ENCODE measurements around the gene ANKS1A. TPM values are rescaled to one million over a fixed set of nuclear protein-coding genes. Genes with fewer than 3 reads are reported as not detected.
"Not testable (repeated sequence)": the region's sequence is repeated elsewhere in the genome, so short reads cannot be mapped to it uniquely, and the experiment has no call there.

ANKS1A gene, protein sequence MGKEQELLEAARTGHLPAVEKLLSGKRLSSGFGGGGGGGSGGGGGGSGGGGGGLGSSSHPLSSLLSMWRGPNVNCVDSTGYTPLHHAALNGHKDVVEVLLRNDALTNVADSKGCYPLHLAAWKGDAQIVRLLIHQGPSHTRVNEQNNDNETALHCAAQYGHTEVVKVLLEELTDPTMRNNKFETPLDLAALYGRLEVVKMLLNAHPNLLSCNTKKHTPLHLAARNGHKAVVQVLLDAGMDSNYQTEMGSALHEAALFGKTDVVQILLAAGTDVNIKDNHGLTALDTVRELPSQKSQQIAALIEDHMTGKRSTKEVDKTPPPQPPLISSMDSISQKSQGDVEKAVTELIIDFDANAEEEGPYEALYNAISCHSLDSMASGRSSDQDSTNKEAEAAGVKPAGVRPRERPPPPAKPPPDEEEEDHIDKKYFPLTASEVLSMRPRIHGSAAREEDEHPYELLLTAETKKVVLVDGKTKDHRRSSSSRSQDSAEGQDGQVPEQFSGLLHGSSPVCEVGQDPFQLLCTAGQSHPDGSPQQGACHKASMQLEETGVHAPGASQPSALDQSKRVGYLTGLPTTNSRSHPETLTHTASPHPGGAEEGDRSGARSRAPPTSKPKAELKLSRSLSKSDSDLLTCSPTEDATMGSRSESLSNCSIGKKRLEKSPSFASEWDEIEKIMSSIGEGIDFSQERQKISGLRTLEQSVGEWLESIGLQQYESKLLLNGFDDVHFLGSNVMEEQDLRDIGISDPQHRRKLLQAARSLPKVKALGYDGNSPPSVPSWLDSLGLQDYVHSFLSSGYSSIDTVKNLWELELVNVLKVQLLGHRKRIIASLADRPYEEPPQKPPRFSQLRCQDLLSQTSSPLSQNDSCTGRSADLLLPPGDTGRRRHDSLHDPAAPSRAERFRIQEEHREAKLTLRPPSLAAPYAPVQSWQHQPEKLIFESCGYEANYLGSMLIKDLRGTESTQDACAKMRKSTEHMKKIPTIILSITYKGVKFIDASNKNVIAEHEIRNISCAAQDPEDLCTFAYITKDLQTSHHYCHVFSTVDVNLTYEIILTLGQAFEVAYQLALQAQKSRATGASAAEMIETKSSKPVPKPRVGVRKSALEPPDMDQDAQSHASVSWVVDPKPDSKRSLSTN
- polyA plus RNA-seq, result 10 to 100 TPM in 2 of 4 donors, 1 to 10 TPM in 2; 6.5 to 29.9 (median 10.8) TPM
- long read RNA-seq, donor 1, result 0 reads
- long read RNA-seq, donor 2, result 0 reads
- long read RNA-seq, donor 3, result 0 reads
- long read RNA-seq, donor 4, result 0 reads
- long read RNA-seq, donor 5, result 0 reads
- long read RNA-seq, donor 6, partial matches to known transcripts, result 8 of 8 reads
- long read RNA-seq, donor 6, other reads (novel, unspliced or antisense), result 0 of 8 reads
- long read RNA-seq, donor 7, result 0 reads
- long read RNA-seq, donor 8, result 0 reads
- long read RNA-seq, donor 9, result 0 reads
- long read RNA-seq, donor 10, partial matches to known transcripts, result 19 of 19 reads
- long read RNA-seq, donor 10, other reads (novel, unspliced or antisense), result 0 of 19 reads

DNA sequence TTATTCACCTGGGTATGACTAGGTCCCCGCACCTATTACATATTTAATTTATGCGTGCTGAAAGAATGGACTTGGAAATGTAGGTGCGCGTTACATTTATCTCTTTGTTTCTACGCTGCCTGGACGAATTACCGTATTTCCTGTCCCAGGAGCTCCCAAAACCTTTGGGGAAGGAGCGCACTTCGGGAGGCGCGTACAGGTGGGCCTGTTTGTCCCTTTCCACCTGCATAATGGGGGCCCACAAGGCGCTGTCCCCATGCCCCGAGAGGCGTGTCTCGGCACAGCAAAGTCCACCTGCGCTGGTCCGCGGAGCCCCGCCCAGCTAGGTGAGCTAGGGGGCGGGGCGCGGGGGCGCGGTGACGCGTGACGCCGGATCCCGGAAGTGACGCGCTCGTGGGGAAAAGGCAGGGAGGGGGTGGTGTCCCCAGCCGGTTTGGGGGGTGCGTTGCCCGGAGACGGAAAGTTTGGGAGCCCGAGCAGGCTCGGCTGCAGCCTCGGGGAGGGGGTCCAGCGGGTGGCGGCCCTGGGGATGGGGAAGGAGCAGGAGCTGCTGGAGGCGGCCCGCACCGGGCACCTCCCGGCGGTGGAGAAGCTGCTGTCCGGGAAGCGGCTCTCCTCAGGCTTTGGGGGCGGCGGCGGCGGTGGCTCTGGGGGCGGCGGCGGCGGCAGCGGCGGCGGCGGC is at the start of gene ANKS1A:
Gene ANKS1A, plus strand, starts transcription at position 382 of the 682 bp plus-strand sequence. Its CDS starts 148 bp downstream, at position 530.
- H3K4me1 ChIP-seq (ENCODE audit: control insufficient read depth in 3 of 3, insufficient read depth in 2 of 3, low read depth in 1 of 3, low read length in 2 of 3), result peaks cover 0 to 20% (median 0%) of the 10 kb centered on the region in 3 donors
- FAIRE-seq, result no peak

DNA sequence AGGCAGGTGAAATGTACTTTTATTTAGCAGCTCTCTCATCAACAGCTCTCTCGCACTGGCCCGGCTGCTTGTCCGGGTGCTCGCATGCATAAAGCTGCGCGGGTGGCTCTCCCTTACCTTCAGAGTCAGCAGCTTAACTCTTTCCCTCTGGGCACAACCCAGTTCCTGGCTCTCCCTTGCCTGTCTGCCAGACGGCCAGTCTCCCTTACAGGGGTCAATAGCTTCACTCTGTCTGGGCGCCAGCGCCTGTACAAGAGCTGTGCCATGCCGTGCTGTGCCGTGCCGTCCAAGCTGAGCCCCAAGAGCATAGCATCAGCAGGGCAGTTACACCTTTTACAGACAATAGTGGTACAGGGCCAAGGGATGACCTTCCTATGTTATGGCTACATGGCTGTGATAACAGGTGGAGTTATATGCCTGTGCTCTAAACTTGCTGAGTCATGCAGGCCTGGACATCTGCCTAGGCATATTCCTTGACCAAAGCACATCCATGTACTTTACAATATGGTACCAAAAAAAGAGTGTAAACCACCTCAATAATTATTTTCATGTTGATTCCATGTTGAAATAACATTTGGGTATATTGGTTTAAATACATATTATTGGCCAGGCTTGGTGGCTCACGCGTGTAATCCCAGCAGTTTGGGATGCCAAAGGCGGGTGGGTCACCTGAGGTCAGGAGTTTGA is 49.2 kb upstream of the ANKS1A start:
- no peaks in the 10 kb centered on the region for H3K9me3 ChIP-seq (ENCODE audit: control insufficient read depth in 2 of 2, insufficient read depth in 1 of 2, low read depth in 1 of 2, low read length in 1 of 2)
- WGBS, 3 donors, result 95 to 98% (median 97%) methylated on average over 15 of the region's 15 CpGs
- no peaks in the 10 kb centered on the region for H3K27me3 ChIP-seq (ENCODE audit: control insufficient read depth in 3 of 3, insufficient read depth in 3 of 3, low read length in 3 of 3)
- no peaks in the 10 kb centered on the region for H3K4me1 ChIP-seq (ENCODE audit: control insufficient read depth in 3 of 3, insufficient read depth in 2 of 3, low read depth in 1 of 3, low read length in 2 of 3)
- DNase-seq (no peak), FAIRE-seq (no peak)
- H3K36me3 ChIP-seq (ENCODE audit: control insufficient read depth in 3 of 3, insufficient read depth in 2 of 3, low read depth in 1 of 3, low read length in 3 of 3), result peaks cover 0 to 37% (median 9%) of the 10 kb centered on the region in 3 donors
- H3K4me3 ChIP-seq (ENCODE audit: low read depth in 1 of 3, low read length in 3 of 3), result no peak overlapping the region
- no peak overlapping the region for H3K27ac ChIP-seq (ENCODE audit: low read depth in 1 of 3, low read length in 2 of 3)

More for the DNA sequence above, at the start of gene ANKS1A:
- peaks cover 0 to 10% (median 3%) of the 10 kb centered on the region in 3 donors for H3K36me3 ChIP-seq (ENCODE audit: control insufficient read depth in 3 of 3, insufficient read depth in 2 of 3, low read depth in 1 of 3, low read length in 3 of 3)
- no peaks in the 10 kb centered on the region for H3K9me3 ChIP-seq (ENCODE audit: control insufficient read depth in 2 of 2, insufficient read depth in 1 of 2, low read depth in 1 of 2, low read length in 1 of 2)
- WGBS, 3 donors, result 0 to 1% (median 1%) methylated on average over 37 to 60 of the region's 60 CpGs
- DNase-seq, result peak; percentile 91 to 97
- peak within 1 kb of the TSS; percentile 92 to 96 (median 96) for H3K4me3 ChIP-seq (ENCODE audit: low read depth in 1 of 3, low read length in 3 of 3)
- peak within 1 kb of the TSS; percentile 79 to 100 (median 95) for H3K27ac ChIP-seq (ENCODE audit: low read depth in 1 of 3, low read length in 2 of 3)
- no peaks in the 10 kb centered on the region for H3K27me3 ChIP-seq (ENCODE audit: control insufficient read depth in 3 of 3, insufficient read depth in 3 of 3, low read length in 3 of 3)

DNA sequence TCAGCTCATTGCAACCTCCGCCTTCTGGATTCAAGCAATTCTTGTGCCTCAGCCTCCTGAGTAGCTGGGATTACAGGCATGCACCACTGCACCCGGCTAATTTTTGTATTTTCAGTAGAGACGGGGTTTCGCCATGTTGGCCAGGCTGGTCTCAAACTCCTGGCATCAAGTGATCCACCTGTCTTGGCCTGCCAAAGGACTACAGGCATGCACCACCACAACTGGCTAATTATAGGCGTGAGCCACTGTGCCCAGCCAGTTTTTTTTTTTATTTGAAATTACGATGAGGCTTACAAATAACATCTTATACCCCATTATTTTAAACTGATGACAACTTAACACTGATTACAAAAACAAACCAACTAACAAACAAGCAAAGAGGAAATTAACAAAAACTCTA is 40.0 kb upstream of the ANKS1A start:
- not testable (repeated sequence) for H3K27ac ChIP-seq (ENCODE audit: low read depth in 1 of 3, low read length in 2 of 3); DNase-seq; H3K4me1 ChIP-seq (ENCODE audit: control insufficient read depth in 3 of 3, insufficient read depth in 2 of 3, low read depth in 1 of 3, low read length in 2 of 3); H3K4me3 ChIP-seq (ENCODE audit: low read depth in 1 of 3, low read length in 3 of 3); H3K27me3 ChIP-seq (ENCODE audit: control insufficient read depth in 3 of 3, insufficient read depth in 3 of 3, low read length in 3 of 3); H3K9me3 ChIP-seq (ENCODE audit: control insufficient read depth in 2 of 2, insufficient read depth in 1 of 2, low read depth in 1 of 2, low read length in 1 of 2); FAIRE-seq
- 92 to 94% (median 94%) methylated on average over 6 of the region's 6 CpGs for WGBS, 3 donors
- H3K36me3 ChIP-seq (ENCODE audit: control insufficient read depth in 3 of 3, insufficient read depth in 2 of 3, low read depth in 1 of 3, low read length in 3 of 3), result peaks cover 1 to 39% (median 4%) of the 10 kb centered on the region in 3 donors

DNA sequence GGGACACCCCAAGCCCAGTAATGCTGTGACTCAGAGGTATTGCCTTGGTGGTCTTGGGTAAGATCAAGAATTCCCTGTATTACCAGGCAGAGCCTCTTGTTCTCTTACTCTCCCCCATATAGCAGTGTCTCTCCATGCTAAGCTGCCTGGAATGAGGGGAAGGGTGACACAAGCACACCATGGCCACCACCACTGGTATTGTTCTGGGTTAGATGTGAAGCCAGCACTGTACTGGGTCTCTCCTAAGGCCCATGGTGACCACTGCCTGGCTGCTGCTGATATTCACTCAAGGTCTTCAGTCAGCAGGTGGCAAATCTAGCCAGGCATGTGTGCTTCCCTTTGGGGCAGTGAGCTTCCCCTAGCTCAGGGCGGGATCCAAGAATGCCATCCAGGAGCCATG is 37.7 kb upstream of the ANKS1A start:
- DNase-seq (no peak), FAIRE-seq (no peak)
- H3K27ac ChIP-seq (ENCODE audit: low read depth in 1 of 3, low read length in 2 of 3), result no peak overlapping the region
- no peaks in the 10 kb centered on the region for H3K9me3 ChIP-seq (ENCODE audit: control insufficient read depth in 2 of 2, insufficient read depth in 1 of 2, low read depth in 1 of 2, low read length in 1 of 2)
- 100% methylated on average over 1 of the region's 1 CpG for WGBS, 3 donors
- H3K27me3 ChIP-seq (ENCODE audit: control insufficient read depth in 3 of 3, insufficient read depth in 3 of 3, low read length in 3 of 3), result no peaks in the 10 kb centered on the region
- H3K4me1 ChIP-seq (ENCODE audit: control insufficient read depth in 3 of 3, insufficient read depth in 2 of 3, low read depth in 1 of 3, low read length in 2 of 3), result no peaks in the 10 kb centered on the region
- peaks cover 4 to 45% (median 8%) of the 10 kb centered on the region in 3 donors for H3K36me3 ChIP-seq (ENCODE audit: control insufficient read depth in 3 of 3, insufficient read depth in 2 of 3, low read depth in 1 of 3, low read length in 3 of 3)
- no peak overlapping the region for H3K4me3 ChIP-seq (ENCODE audit: low read depth in 1 of 3, low read length in 3 of 3)

DNA sequence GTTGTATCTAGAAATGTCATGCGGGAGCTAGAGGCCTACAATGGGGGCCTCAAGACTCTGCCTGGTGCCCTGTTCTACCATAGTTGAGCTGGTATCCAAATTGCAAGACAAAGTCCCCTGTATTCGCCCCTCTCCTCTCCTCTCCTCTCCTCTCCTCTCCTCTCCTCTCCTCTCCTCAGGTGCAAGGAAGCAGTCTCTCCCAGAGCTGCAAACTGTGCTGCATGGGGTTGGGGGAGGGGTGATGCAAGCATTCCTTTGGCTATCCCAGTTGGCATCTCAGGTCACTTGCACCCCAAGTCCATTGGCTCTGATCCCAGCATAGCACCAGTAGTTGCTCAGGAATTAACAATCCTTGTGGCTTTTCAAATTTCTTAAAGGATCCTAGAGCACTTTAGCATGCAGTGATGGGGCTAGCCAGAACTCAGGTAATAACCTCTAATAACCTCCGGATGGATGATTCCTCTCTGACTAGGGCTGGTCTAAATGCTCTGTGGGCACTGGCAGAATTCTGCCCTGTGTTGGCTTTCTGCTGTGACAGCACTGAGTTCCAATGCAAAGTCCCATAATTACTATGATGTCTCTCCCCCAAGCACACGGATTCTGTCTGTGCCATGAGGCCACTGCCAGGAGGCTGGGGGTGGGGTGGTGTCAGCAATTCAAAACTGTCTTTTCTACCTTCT is 36.5 kb upstream of the ANKS1A start:
- WGBS, 3 donors, result 89 to 95% (median 90%) methylated on average over 4 of the region's 4 CpGs
- peaks cover 13 to 53% (median 13%) of the 10 kb centered on the region in 3 donors for H3K36me3 ChIP-seq (ENCODE audit: control insufficient read depth in 3 of 3, insufficient read depth in 2 of 3, low read depth in 1 of 3, low read length in 3 of 3)
- H3K9me3 ChIP-seq (ENCODE audit: control insufficient read depth in 2 of 2, insufficient read depth in 1 of 2, low read depth in 1 of 2, low read length in 1 of 2), result no peaks in the 10 kb centered on the region
- no peak for FAIRE-seq
- no peak overlapping the region for H3K4me3 ChIP-seq (ENCODE audit: low read depth in 1 of 3, low read length in 3 of 3)
- H3K27me3 ChIP-seq (ENCODE audit: control insufficient read depth in 3 of 3, insufficient read depth in 3 of 3, low read length in 3 of 3), result no peaks in the 10 kb centered on the region
- H3K4me1 ChIP-seq (ENCODE audit: control insufficient read depth in 3 of 3, insufficient read depth in 2 of 3, low read depth in 1 of 3, low read length in 2 of 3), result no peaks in the 10 kb centered on the region
- H3K27ac ChIP-seq (ENCODE audit: low read depth in 1 of 3, low read length in 2 of 3), result no peak overlapping the region
- no peak for DNase-seq

DNA sequence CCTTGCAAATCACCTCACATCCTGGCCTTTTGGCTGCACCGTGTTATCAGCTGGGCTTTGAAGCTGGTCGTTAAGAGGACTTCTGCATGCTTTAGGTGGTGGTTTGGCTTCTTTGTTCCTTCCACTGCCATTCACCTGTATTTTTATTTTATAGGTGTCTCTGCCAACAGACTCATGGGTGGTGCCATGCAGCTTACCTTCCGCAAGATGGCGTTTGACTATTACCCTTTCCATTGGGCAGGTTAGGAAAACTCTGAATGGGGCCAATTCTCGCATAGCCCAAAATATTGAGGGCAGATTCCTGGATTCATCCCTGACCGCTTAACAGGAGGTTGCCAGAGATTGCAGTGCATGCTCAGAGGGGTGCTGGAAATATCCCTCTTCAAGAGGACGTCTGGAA is 33.6 kb upstream of the ANKS1A start:
- Histone ChIP-seq H3K27ac (ENCODE audit: low read depth in 1 of 3, low read length in 2 of 3) (no peak overlapping the region), H3K4me3 (ENCODE audit: low read depth in 1 of 3, low read length in 3 of 3) (no peak overlapping the region), H3K9me3 (ENCODE audit: control insufficient read depth in 2 of 2, insufficient read depth in 1 of 2, low read depth in 1 of 2, low read length in 1 of 2) (no peaks in the 10 kb centered on the region), H3K36me3 (ENCODE audit: control insufficient read depth in 3 of 3, insufficient read depth in 2 of 3, low read depth in 1 of 3, low read length in 3 of 3) (peaks cover 20 to 64% (median 26%) of the 10 kb centered on the region in 3 donors), H3K4me1 (ENCODE audit: control insufficient read depth in 3 of 3, insufficient read depth in 2 of 3, low read depth in 1 of 3, low read length in 2 of 3) (no peaks in the 10 kb centered on the region), H3K27me3 (ENCODE audit: control insufficient read depth in 3 of 3, insufficient read depth in 3 of 3, low read length in 3 of 3) (no peaks in the 10 kb centered on the region)
- DNase-seq (no peak), FAIRE-seq (no peak)
- WGBS, 3 donors, result 89 to 93% (median 91%) methylated on average over 7 of the region's 7 CpGs

DNA sequence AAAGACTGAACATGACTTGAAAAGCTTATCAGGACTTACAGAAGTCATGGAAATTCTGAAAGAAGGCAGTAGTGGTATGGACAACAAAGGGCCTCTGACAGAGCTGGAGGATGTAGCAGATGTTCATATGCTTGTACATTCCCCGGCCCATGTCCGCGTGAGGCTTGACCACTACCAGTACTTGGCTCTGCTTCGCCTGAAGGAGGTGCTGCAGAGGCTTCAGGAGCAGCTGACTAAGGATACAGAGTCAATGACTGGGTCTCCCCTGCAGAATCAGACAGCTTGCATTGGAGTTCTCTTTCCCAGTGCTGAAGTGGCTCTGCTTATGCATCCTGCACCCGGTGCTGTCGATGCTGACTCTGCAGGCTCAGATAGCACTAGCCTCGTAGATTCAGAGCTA is 30.4 kb upstream of the ANKS1A start:
- no peaks in the 10 kb centered on the region for H3K9me3 ChIP-seq (ENCODE audit: control insufficient read depth in 2 of 2, insufficient read depth in 1 of 2, low read depth in 1 of 2, low read length in 1 of 2)
- no peaks in the 10 kb centered on the region for H3K4me1 ChIP-seq (ENCODE audit: control insufficient read depth in 3 of 3, insufficient read depth in 2 of 3, low read depth in 1 of 3, low read length in 2 of 3)
- H3K27me3 ChIP-seq (ENCODE audit: control insufficient read depth in 3 of 3, insufficient read depth in 3 of 3, low read length in 3 of 3), result no peaks in the 10 kb centered on the region
- FAIRE-seq (no peak), DNase-seq (no peak)
- 93 to 97% (median 93%) methylated on average over 7 of the region's 7 CpGs for WGBS, 3 donors
- no peak overlapping the region for H3K4me3 ChIP-seq (ENCODE audit: low read depth in 1 of 3, low read length in 3 of 3)
- no peak overlapping the region for H3K27ac ChIP-seq (ENCODE audit: low read depth in 1 of 3, low read length in 2 of 3)
- H3K36me3 ChIP-seq (ENCODE audit: control insufficient read depth in 3 of 3, insufficient read depth in 2 of 3, low read depth in 1 of 3, low read length in 3 of 3), result peaks cover 22 to 58% (median 24%) of the 10 kb centered on the region in 3 donors
